AG09319 (cell line): ENCODE data around the gene CPT2.

Source experiments
- DNase-seq: peaks from one replicate; pipeline ENCODE4 v3.0.0-alpha.2; 2010; ENCODE audit warnings: low read depth; ENCODE audit errors: extremely low read depth
- TF ChIP-seq, protein P1 (sequence below): IDR thresholded peaks from 2 replicates; pipeline ENCODE4 v1.5.1; 2011; ENCODE audit warnings: low read depth, mild to moderate bottlenecking, inconsistent platforms, low read length, moderate library complexity

CPT2 gene

DNA sequence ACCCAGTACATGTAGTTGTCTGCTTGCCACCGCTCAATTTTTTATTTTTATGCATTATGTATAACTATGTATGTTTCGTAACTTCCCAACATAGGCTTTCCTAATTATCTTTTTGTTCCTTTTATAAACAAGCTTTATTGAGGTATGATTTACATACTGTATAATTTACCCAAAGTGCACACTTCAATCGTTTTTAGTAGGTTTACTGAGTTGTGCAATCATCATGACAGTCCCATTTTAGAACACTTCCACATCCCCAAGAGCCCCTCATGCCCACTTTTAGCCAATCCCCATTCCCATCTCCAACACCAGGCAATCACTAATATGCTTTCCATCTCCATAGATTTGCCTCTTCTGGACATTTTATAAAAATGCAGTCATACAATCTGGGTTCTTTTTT, 39.8 kb upstream of the CPT2 start:
- TF ChIP-seq, protein P1, sequence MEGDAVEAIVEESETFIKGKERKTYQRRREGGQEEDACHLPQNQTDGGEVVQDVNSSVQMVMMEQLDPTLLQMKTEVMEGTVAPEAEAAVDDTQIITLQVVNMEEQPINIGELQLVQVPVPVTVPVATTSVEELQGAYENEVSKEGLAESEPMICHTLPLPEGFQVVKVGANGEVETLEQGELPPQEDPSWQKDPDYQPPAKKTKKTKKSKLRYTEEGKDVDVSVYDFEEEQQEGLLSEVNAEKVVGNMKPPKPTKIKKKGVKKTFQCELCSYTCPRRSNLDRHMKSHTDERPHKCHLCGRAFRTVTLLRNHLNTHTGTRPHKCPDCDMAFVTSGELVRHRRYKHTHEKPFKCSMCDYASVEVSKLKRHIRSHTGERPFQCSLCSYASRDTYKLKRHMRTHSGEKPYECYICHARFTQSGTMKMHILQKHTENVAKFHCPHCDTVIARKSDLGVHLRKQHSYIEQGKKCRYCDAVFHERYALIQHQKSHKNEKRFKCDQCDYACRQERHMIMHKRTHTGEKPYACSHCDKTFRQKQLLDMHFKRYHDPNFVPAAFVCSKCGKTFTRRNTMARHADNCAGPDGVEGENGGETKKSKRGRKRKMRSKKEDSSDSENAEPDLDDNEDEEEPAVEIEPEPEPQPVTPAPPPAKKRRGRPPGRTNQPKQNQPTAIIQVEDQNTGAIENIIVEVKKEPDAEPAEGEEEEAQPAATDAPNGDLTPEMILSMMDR = no peak
- DNase-seq = no peak

GRCh38 chr1:53158900-53159299, 37.7 kb upstream of the CPT2 start:
- no peak for DNase-seq
- TF ChIP-seq, protein P1 = no peak

DNA sequence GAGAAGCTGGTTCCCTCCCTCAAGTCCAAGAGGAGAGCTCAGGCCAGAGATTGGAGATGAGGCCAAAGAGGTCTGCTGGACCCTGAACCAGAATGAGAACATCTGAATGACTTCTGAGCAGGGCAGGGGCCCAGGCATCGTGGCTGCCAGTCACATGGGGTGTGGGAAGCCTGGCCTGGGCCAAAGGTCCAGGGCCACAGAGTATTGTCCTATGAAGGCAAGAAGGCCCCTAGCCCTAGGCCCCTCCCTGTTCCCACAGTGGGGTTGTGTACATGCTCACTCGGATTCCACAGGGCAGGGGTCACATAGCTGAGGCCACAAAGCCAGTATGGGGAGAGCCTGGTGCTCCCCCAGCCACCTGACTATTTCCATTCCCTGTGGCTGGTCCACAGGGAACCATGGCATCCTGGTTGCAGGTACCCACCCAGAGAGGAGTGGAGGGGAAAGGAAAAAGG, 35.7 kb upstream of the CPT2 start:
- no peak for DNase-seq
- TF ChIP-seq, protein P1 = no peak

- TF ChIP-seq, protein P1 = no peak
- no peak for DNase-seq
Measured at GRCh38 chr1:53162621-53163020, 34.0 kb upstream of the CPT2 start.

GRCh38 chr1:53163291-53163768, 33.3 kb upstream of the CPT2 start:
- DNase-seq = no peak
- TF ChIP-seq, protein P1 = no peak

DNA sequence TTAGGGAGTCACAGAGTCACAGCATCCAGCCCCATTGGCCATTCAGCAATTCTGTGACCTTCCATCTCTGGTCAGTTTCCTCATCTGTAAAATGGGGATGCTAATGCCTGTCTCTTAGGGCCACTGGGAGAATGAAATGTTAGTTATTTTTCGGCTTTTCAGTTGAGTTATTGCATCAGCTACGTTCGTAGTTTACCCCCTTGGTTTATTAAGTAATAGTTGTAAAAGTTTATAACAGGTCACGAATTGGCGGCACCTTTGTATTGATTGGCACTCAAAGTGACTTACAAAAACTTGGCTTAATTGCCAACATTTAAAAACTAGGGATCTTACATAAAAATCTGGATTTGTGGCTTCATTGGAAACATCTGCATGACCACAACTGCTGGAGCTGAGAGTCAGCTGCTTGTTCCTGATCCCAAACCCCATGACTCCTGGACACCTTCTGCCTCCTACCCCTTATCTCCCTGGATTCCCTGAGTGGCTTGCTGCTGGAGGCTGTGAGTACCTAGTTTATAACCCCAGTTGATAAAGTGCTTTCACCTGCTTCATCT, 31.1 kb upstream of the CPT2 start:
- TF ChIP-seq, protein P1 = no peak
- DNase-seq = no peak

DNA sequence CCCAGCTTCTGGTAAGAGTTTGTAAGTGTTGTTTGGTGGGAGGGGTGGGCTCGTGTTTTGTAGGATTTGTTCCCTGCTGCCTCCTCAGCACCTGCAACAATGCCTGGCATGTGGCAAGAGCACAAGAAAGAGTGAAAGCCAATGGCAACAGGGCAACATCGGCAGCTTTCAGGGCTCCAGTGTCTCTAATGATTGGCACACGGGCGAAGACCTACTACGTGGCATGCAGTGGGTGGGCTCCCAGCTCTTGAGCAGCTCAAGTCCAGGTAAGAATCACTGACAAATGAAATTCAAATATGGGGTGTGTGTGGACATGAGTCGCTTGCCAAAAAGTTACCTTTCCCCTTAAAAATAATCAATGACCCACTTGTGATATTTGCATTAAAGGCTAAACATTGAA, 30.3 kb upstream of the CPT2 start:
- TF ChIP-seq, protein P1 = no peak
- DNase-seq = no peak
